ENCODE measurements around the gene ISCA2. TPM values are rescaled to one million over a fixed set of nuclear protein-coding genes. Genes with fewer than 3 reads are reported as not detected.

ISCA2 gene
- total RNA-seq, 1 donor from 2014 or later = 35.3 TPM

DNA sequence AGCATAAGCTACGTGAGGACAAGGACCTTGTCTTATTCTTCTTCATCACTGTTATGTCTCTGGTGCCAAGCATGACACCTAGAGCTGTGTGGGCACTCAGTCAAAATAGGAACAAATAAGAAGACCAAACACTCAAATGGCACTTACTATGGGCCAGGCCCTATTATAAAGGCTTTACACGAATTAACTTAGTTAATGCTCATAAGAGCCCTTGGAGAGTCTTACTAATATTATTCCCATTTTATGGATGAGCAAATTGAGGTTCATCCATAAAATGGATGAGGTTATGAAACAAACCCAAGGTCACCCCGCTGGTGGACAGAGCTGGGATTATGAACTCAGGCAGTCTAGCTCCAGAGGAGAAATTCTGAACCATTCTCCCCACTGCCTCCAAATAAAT lies 47.7 kb downstream of the ISCA2 start:
- Mint-ChIP-seq H3K27me3 (peaks cover 6% of the 10 kb centered on the region), H3K4me1 (no peaks in the 10 kb centered on the region), H3K27ac (no peak overlapping the region), H3K9me3 (no peaks in the 10 kb centered on the region), H3K36me3 (ENCODE audit: low read depth) (no peaks in the 10 kb centered on the region), H3K4me3 (no peak overlapping the region)
- intact Hi-C loops (cut with micrococcal nuclease) = no loop called here
- TF ChIP-seq CTCF (IDR thresholded peaks at IDR 0.05) = no peak
- DNase-seq (no peak), ATAC-seq (ENCODE audit: low read depth) (no peak)
- POLR2A ChIA-PET = interaction anchor here (0.6 kb wide), 1 partner anchor 327 kb away, joined by 3 read pairs; no protein-coding TSS in a partner anchor
- CTCF ChIA-PET = no interaction called here

GRCh38 chr14:74542056-74542685 lies 48.6 kb downstream of the ISCA2 start:
- no peak for DNase-seq
- Mint-ChIP-seq H3K4me3 (no peak overlapping the region), H3K27me3 (peaks cover 6% of the 10 kb centered on the region), H3K36me3 (ENCODE audit: low read depth) (no peaks in the 10 kb centered on the region), H3K9me3 (no peaks in the 10 kb centered on the region), H3K4me1 (no peaks in the 10 kb centered on the region), H3K27ac (no peak overlapping the region)
- POLR2A ChIA-PET = no interaction called here
- no peak for ATAC-seq (ENCODE audit: low read depth)
- no peak for TF ChIP-seq CTCF (IDR thresholded peaks at IDR 0.05)
- intact Hi-C loops (cut with micrococcal nuclease) = no loop called here
- CTCF ChIA-PET = no interaction called here

DNA sequence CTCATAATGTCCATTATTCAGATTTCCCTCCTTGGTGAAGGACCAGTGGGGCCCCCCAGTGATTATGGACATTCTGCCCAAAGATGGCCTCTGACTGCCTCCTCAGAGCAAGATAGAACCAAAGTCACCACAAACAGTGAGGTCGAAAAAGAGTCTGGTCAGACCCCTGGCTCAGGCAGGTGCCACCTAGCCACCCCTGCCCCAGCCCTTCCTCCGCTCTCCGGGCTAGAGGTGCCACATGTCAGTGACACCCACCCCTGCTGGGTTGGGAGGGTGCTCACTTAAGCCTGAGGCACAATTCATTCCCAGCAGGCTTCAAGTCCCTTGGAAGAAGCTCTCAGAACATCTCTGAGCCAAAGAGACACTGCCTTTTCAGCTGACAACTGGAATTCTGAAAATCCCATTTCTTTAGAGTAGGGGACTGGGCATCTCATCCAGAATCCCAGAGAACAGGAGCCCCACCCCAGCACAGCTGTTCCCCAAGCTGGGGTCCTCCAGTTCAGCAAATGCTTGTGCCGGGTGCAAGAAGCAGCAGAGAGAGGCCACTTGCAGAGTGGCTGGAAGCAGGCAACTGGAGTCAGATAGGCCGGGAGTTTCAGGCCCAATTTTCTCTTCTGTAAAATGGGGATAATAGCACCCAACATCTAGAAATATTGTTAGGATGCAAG lies 50.3 kb downstream of the ISCA2 start:
- no peak overlapping the region for H3K4me3 Mint-ChIP-seq
- POLR2A ChIA-PET = no interaction called here
- H3K27ac Mint-ChIP-seq = no peak overlapping the region
- no peaks in the 10 kb centered on the region for H3K9me3 Mint-ChIP-seq
- no peaks in the 10 kb centered on the region for H3K4me1 Mint-ChIP-seq
- CTCF ChIA-PET = no interaction called here
- intact Hi-C loops (cut with micrococcal nuclease) = no loop called here
- no peak for TF ChIP-seq CTCF (IDR thresholded peaks at IDR 0.05)
- peaks cover 6% of the 10 kb centered on the region for H3K27me3 Mint-ChIP-seq
- ATAC-seq (ENCODE audit: low read depth) = no peak
- DNase-seq = no peak
- no peaks in the 10 kb centered on the region for H3K36me3 Mint-ChIP-seq (ENCODE audit: low read depth)

GRCh38 chr14:74545386-74545785 lies 51.8 kb downstream of the ISCA2 start:
- Mint-ChIP-seq H3K27ac (no peak overlapping the region), H3K4me3 (no peak overlapping the region), H3K27me3 (peaks cover 6% of the 10 kb centered on the region), H3K36me3 (ENCODE audit: low read depth) (no peaks in the 10 kb centered on the region), H3K9me3 (no peaks in the 10 kb centered on the region), H3K4me1 (no peaks in the 10 kb centered on the region)
- ATAC-seq (ENCODE audit: low read depth) = no peak
- ChIA-PET POLR2A (no interaction called here), CTCF (no interaction called here)
- no peak for DNase-seq
- no peak for TF ChIP-seq CTCF (IDR thresholded peaks at IDR 0.05)
- intact Hi-C loops (cut with micrococcal nuclease) = no loop called here

- H3K27me3 Mint-ChIP-seq = peaks cover 6% of the 10 kb centered on the region
- H3K9me3 Mint-ChIP-seq = no peaks in the 10 kb centered on the region
- CTCF ChIA-PET = no interaction called here
- no peaks in the 10 kb centered on the region for H3K36me3 Mint-ChIP-seq (ENCODE audit: low read depth)
- no peak for DNase-seq
- no peak for TF ChIP-seq CTCF (IDR thresholded peaks at IDR 0.05)
- POLR2A ChIA-PET = no interaction called here
- H3K27ac Mint-ChIP-seq = no peak overlapping the region
- H3K4me3 Mint-ChIP-seq = no peak overlapping the region
- H3K4me1 Mint-ChIP-seq = no peaks in the 10 kb centered on the region
- intact Hi-C loops (cut with micrococcal nuclease) = no loop called here
- no peak for ATAC-seq (ENCODE audit: low read depth)
Observed at GRCh38 chr14:74546416-74546815, 52.9 kb downstream of the ISCA2 start.

Other genes starting within 250 kb of the ISCA2 start
- gene ABCD4, start 190.8 kb upstream of the ISCA2 start, total RNA-seq = 58.2 and 78.4 TPM in 2 replicates
- not detected in 2 replicates for gene VRTN, start 145.3 kb upstream of the ISCA2 start, total RNA-seq
- not detected in 2 replicates for gene SYNDIG1L, start 67.6 kb upstream of the ISCA2 start, total RNA-seq
- gene NPC2, start 460 bp upstream of the ISCA2 start, total RNA-seq = 61.7 and 69.4 TPM in 2 replicates
- gene LTBP2, start 118.5 kb downstream of the ISCA2 start, total RNA-seq = 0.07 and 0.11 TPM in 2 replicates
- 46.5 and 49.7 TPM in 2 replicates for gene AREL1, start 219.3 kb downstream of the ISCA2 start, total RNA-seq
- gene FCF1, start 219.4 kb downstream of the ISCA2 start, total RNA-seq = 49.4 and 49.5 TPM in 2 replicates